A673 (cell line): ENCODE measurements around the gene FHIT.

Experiments
- EZH2 ChIP-seq: fragments of 200-600 bp; sonication (generic); IDR thresholded peaks from 2 replicates; pipeline ENCODE4 v1.6.1; 2017; ENCODE audit warnings: borderline replicate concordance, low read depth, mild to moderate bottlenecking, mixed read lengths, antibody characterized with exemption, low read length; ENCODE audit not compliant: poor library complexity, severe bottlenecking
- TF ChIP-seq, protein P1 (sequence below): fragments of 300-800, 200-600 bp; sonication (generic); conservative IDR thresholded peaks from 2 replicates; pipeline ENCODE4 v1.5.1; 2017; ENCODE audit warnings: low read depth, mild to moderate bottlenecking, antibody characterized with exemption, low read length, moderate library complexity, mixed read lengths

DNA sequence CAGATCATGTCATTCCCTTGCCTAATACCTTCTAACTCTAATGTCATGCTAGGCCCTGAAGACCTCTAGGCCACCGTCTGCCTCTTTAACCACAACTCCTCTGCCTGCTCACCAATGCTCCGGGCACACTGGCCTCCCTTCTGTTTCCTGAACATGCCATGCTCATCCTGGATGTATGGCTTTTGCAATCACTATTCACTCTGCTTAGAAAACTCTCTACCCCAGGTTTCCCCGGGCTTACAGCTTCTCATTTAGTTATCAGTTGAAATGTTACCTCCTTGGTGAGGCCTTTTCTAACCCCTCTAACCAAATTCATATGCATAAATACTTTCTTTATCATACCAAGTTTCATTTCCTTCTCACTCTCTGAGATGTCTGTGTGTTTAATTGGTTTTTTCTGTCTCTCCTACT, 1473.6 kb downstream of the FHIT start:
- TF ChIP-seq, protein P1, sequence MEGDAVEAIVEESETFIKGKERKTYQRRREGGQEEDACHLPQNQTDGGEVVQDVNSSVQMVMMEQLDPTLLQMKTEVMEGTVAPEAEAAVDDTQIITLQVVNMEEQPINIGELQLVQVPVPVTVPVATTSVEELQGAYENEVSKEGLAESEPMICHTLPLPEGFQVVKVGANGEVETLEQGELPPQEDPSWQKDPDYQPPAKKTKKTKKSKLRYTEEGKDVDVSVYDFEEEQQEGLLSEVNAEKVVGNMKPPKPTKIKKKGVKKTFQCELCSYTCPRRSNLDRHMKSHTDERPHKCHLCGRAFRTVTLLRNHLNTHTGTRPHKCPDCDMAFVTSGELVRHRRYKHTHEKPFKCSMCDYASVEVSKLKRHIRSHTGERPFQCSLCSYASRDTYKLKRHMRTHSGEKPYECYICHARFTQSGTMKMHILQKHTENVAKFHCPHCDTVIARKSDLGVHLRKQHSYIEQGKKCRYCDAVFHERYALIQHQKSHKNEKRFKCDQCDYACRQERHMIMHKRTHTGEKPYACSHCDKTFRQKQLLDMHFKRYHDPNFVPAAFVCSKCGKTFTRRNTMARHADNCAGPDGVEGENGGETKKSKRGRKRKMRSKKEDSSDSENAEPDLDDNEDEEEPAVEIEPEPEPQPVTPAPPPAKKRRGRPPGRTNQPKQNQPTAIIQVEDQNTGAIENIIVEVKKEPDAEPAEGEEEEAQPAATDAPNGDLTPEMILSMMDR, result no peak
- TF ChIP-seq EZH2, result no peak
